Choroid plexus epithelial cell (primary cell): Measurements from ENCODE around the gene FAM174C.

Experiments used
- DNase-seq: peaks from one replicate; pipeline ENCODE4 v3.0.0-alpha.2; 2010; ENCODE audit warnings: low read depth
- H3K4me3 ChIP-seq: 2 replicates; pipeline ENCODE4 v1.5.1; 2011; ENCODE audit warnings: low read depth, mild to moderate bottlenecking, control low read depth, low read length, moderate library complexity
- TF ChIP-seq, protein P1 (sequence below): conservative IDR thresholded peaks from 2 replicates; pipeline ENCODE4 v1.5.1; 2011; ENCODE audit warnings: low read depth, mild to moderate bottlenecking, control low read depth, inconsistent platforms, low read length, moderate library complexity

The FAM174C gene

GRCh38 chr19:1261798-1262622 is 13.3 kb upstream of the FAM174C start:
- TF ChIP-seq, protein P1, sequence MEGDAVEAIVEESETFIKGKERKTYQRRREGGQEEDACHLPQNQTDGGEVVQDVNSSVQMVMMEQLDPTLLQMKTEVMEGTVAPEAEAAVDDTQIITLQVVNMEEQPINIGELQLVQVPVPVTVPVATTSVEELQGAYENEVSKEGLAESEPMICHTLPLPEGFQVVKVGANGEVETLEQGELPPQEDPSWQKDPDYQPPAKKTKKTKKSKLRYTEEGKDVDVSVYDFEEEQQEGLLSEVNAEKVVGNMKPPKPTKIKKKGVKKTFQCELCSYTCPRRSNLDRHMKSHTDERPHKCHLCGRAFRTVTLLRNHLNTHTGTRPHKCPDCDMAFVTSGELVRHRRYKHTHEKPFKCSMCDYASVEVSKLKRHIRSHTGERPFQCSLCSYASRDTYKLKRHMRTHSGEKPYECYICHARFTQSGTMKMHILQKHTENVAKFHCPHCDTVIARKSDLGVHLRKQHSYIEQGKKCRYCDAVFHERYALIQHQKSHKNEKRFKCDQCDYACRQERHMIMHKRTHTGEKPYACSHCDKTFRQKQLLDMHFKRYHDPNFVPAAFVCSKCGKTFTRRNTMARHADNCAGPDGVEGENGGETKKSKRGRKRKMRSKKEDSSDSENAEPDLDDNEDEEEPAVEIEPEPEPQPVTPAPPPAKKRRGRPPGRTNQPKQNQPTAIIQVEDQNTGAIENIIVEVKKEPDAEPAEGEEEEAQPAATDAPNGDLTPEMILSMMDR: no peak
- DNase-seq: no peak
- H3K4me3 ChIP-seq: peak overlapping the region; percentile 69

GRCh38 chr19:1262623-1263123 is 12.7 kb upstream of the FAM174C start:
- TF ChIP-seq, protein P1: no peak

GRCh38 chr19:1263188-1263587 is 12.1 kb upstream of the FAM174C start:
- no peak for DNase-seq
- no peak overlapping the region for H3K4me3 ChIP-seq
- TF ChIP-seq, protein P1: no peak

More at GRCh38 chr19:1262623-1263123, 12.7 kb upstream of the FAM174C start:
- DNase-seq: no peak
- no peak overlapping the region for H3K4me3 ChIP-seq

- TF ChIP-seq, protein P1: no peak
- no peak overlapping the region for H3K4me3 ChIP-seq
- peak; percentile 84 for DNase-seq
Observed at GRCh38 chr19:1264801-1265614, 10.3 kb upstream of the FAM174C start.

GRCh38 chr19:1265615-1266128 is 9.7 kb upstream of the FAM174C start:
- H3K4me3 ChIP-seq: peak overlapping the region; percentile 56
- peak; percentile 35 for DNase-seq
- TF ChIP-seq, protein P1: no peak

DNA sequence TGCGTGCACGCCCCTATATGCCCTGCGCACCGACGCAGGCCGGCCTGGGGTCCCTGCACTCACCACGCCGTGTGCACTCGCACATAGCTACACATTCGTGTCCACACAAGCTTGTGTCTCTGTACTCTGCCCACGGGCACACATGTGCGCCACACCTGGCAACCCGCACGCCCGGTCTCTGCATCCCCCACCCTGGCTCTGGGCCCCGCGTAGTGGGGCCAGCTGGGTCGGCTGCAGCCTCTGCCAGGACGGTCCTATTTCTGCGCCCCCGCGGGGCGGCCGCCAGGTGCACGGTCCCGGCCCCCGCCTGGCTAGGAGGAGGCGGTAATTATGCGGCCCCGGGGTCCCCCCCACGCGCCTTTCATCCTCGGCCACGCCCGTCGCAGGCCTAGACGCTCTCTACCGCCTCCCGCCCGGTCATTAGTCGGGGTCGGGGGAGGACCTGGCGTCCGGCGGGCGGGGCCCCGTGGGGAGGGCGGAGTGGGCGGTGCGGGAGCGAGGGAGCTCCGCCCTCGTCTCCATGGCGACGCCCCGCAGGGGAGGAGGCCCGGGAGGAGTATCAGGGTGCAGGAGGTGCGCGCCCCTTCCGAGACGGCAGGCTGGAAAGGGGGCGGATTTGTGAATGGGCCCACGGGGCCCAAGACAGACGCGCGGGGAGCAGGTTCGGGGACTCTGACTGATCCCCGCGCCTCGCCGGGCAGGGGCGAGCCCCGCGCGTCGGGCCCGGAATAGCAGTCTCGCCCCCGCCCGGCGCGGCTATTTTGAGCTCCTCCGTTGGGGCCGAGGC is 9.0 kb upstream of the FAM174C start:
- DNase-seq: peak; percentile 80
- TF ChIP-seq, protein P1: no peak

More for the DNA sequence above, 9.0 kb upstream of the FAM174C start:
- peak overlapping the region; percentile 56 for H3K4me3 ChIP-seq
